Lung (tissue), 12 donors: ENCODE results near the gene CYB5D1. TPM values are rescaled to one million over a fixed set of nuclear protein-coding genes. Genes with fewer than 3 reads are reported as not detected.

Experiments
- ATAC-seq: fragments of 200-7000 bp; cut with Tn5 transposase; one replicate; pipeline ENCODE4 v1.9.1; 2020; ENCODE audit warnings: moderate number of reproducible peaks; ENCODE audit not compliant: insufficient read depth, low FRiP score
- DNase-seq, 3 donors: peaks; one replicate each; pipeline ENCODE4 v3.0.0-alpha.2; 2013 to 2017
- H3K27ac ChIP-seq, 2 donors: one replicate each; pipeline ENCODE4 v1.5.1; 2013; ENCODE audit warnings: mild to moderate bottlenecking in 2 of 2, moderate library complexity in 2 of 2, control low read depth in 1 of 2, inconsistent platforms in 1 of 2, low read depth in 1 of 2, low read length in 1 of 2
- H3K27me3 ChIP-seq, 3 donors: one replicate each; pipeline ENCODE4 v1.5.1; 2013; ENCODE audit warnings: low read length in 2 of 3; ENCODE audit not compliant: control insufficient read depth in 3 of 3, insufficient read depth in 3 of 3
- H3K36me3 ChIP-seq, 4 donors: one replicate each; pipeline ENCODE4 v1.5.1; 2013; ENCODE audit warnings: low read length in 4 of 4, mild to moderate bottlenecking in 1 of 4, moderate library complexity in 1 of 4; ENCODE audit not compliant: control insufficient read depth in 4 of 4, insufficient read depth in 4 of 4
- H3K4me1 ChIP-seq, 5 donors: one replicate each; pipeline ENCODE4 v1.5.1; 2013; ENCODE audit warnings: low read length in 5 of 5, mild to moderate bottlenecking in 2 of 5, moderate library complexity in 1 of 5; ENCODE audit not compliant: control insufficient read depth in 5 of 5, insufficient read depth in 5 of 5
- H3K4me3 ChIP-seq: one replicate; pipeline ENCODE4 v1.5.1; 2013; ENCODE audit warnings: mild to moderate bottlenecking, control low read depth, moderate library complexity
- H3K9ac ChIP-seq, 2 donors: one replicate each; pipeline ENCODE4 v1.5.1; 2013; ENCODE audit warnings: low read length in 2 of 2, control low read depth in 1 of 2; ENCODE audit not compliant: insufficient read depth in 1 of 2
- H3K9me3 ChIP-seq, 4 donors: one replicate each; pipeline ENCODE4 v1.5.1; 2013; ENCODE audit warnings: low read length in 3 of 4, mild to moderate bottlenecking in 1 of 4, moderate library complexity in 1 of 4; ENCODE audit not compliant: control insufficient read depth in 4 of 4, insufficient read depth in 3 of 4
- WGBS, 2 donors: extraction: QIAGEN DNeasy Blood & Tissue Kit; methylation state at CpG; one replicate each; pipeline ENCODE4 v1.1.7; 2013; 5-methylcytosine and 5-hydroxymethylcytosine counted together
- polyA plus RNA-seq, 2 donors: library from polyadenylated mRNA; stranded (reverse); fragments of 200-250 nt; gene quantifications; one replicate each; pipeline ENCODE4 v1.2.1, GENCODE V29; 2013
- total RNA-seq, 2 donors: library from RNA; depleted of rRNA in 1 of 2; stranded (reverse); fragments of >200 nt in 1 of 2; gene quantifications; one replicate each; pipeline ENCODE4 v1.2.1, GENCODE V29; 2014 to 2021
- TF ChIP-seq, protein P1 (sequence below): IDR thresholded peaks from 2 replicates; pipeline ENCODE4 v1.5.1; 2012; ENCODE audit warnings: mild to moderate bottlenecking; ENCODE audit errors: control extremely low read depth, extremely low read depth
- donor health status: control.
- donor health status: control.
- donor health status: Bipolar disorder and iron deficiency.
- donor health status: healthy.
- donor health status: DM: yes; HTN: yes; CAD: no.

CYB5D1 gene
- total and polyA plus RNA-seq, 4 donors = 5.5 to 21.6 (median 14.0) TPM

DNA sequence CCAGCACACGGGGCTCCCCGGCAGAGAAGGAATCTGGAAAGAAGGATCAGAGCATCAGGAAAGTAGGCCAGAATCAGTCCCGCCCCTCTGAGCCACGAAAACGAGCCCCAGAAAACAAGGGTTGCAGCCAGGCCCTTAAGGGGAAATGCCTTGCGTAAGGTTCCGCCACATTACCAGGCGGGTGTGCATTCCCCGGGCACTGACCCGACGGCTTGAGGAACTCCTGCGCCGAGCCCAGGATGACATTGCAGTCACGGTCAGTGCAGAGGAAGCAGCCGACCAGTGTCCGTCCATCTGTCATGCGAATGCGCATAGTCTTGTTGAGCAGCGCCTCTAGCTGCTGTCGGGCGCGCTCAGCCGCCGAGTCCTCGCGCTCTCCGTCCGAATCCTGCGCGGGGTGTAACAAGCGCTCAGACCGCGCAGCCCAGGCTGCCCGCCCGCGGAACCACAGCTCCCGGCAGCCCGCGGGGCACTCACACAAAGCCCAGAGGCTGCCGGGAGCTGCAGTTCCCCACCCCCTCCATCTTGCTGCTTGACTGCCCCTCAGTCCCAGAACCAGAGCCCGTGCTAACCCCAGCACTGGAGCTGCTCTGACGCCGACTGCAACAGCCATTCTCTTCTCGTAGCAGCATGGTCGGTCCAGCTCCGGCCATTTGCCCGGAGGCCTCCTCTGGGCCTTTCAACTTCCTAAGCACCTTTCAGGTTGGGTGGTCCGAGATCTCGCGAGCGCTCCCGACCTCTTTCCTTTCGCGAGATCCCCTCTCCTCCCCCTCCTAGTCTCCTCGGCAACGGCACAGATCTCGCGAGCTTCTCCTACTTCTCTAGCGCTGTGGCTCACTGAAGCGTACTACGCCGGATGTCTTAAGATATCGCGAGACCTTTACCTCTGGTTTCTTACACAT lies 741 bp upstream of the CYB5D1 start, which contains the start of gene NAA38:
NAA38 (minus strand) TSS at position 749 of the 902 bp plus-strand sequence; CDS start at position 653, 96 bp downstream.
- Histone ChIP-seq H3K27me3 (no peaks in the 10 kb centered on the region), H3K27ac (peak within 1 kb of the TSS; percentile 87 to 90), H3K9me3 (no peaks in the 10 kb centered on the region), H3K4me1 (peaks cover 3 to 34% (median 6%) of the 10 kb centered on the region in 5 donors), H3K9ac (peak within 1 kb of the TSS; percentile 71 to 97), H3K4me3 (peak within 1 kb of the TSS; percentile 50), H3K36me3 (peaks cover 0 to 19% (median 13%) of the 10 kb centered on the region in 4 donors)
- ATAC-seq (peak; percentile 90), DNase-seq (peak; percentile 98 to 100 (median 100))
- TF ChIP-seq, protein P1, sequence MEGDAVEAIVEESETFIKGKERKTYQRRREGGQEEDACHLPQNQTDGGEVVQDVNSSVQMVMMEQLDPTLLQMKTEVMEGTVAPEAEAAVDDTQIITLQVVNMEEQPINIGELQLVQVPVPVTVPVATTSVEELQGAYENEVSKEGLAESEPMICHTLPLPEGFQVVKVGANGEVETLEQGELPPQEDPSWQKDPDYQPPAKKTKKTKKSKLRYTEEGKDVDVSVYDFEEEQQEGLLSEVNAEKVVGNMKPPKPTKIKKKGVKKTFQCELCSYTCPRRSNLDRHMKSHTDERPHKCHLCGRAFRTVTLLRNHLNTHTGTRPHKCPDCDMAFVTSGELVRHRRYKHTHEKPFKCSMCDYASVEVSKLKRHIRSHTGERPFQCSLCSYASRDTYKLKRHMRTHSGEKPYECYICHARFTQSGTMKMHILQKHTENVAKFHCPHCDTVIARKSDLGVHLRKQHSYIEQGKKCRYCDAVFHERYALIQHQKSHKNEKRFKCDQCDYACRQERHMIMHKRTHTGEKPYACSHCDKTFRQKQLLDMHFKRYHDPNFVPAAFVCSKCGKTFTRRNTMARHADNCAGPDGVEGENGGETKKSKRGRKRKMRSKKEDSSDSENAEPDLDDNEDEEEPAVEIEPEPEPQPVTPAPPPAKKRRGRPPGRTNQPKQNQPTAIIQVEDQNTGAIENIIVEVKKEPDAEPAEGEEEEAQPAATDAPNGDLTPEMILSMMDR = peak; percentile 13
- WGBS, 2 donors = 0% methylated on average over 62 to 64 of the region's 64 CpGs

DNA sequence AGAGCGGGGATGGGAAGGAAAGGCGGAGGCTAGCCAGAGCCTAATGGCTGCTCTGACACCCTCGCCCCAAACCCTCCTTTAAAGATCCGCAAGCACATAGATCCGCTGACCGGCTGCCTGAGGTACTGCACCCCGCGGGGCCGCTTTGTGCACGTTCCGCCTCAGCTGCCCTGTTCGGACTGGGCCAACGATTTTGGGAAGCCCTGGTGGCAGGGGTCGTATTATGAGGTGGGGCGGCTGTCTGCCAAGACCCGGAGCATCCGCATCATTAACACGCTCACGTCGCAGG lies 663 bp downstream of the CYB5D1 start:
- peak overlapping the region; percentile 37 for H3K4me3 ChIP-seq
- H3K27me3 ChIP-seq = no peaks in the 10 kb centered on the region
- peak; percentile 47 to 51 (median 50) for DNase-seq
- ATAC-seq = no peak
- peak overlapping the region; percentile 71 to 97 for H3K9ac ChIP-seq
- WGBS, 2 donors = 37 to 44% methylated on average over 20 of the region's 20 CpGs
- H3K36me3 ChIP-seq = peaks cover 0 to 16% (median 4%) of the 10 kb centered on the region in 4 donors
- no peaks in the 10 kb centered on the region for H3K9me3 ChIP-seq
- TF ChIP-seq, protein P1 = no peak
- H3K4me1 ChIP-seq = peaks cover 5 to 38% (median 7%) of the 10 kb centered on the region in 5 donors
- H3K27ac ChIP-seq = peak overlapping the region; percentile 87 to 90

DNA sequence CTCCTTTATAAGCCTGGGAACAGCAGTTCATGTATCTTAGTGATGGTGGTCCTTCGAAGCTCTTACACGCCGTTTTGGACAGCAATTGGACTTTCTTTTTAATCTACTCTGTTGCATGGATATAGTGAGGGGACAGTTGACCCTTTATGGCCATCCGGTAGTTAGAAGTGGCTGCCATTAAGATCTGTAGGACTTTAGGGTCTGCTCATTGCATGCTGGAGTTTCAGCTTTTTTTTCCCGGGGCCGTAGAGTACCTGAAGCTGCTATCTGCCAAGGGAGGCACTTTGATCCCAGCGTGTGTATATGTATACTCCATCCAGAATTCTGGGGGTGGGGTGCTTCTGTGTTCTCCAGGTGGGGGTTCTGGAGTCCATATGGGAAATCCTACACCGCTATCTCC lies 1.2 kb downstream of the CYB5D1 start:
- Histone ChIP-seq H3K36me3 (peaks cover 0 to 16% (median 3%) of the 10 kb centered on the region in 4 donors), H3K4me1 (peaks cover 5 to 38% (median 7%) of the 10 kb centered on the region in 5 donors), H3K9me3 (no peaks in the 10 kb centered on the region), H3K27me3 (no peaks in the 10 kb centered on the region), H3K4me3 (no peak overlapping the region), H3K9ac (peak overlapping the region in 1 of 2 donors; percentile 71), H3K27ac (peak overlapping the region in 1 of 2 donors; percentile 90)
- DNase-seq (no peak), ATAC-seq (no peak)
- WGBS, 2 donors = 89 to 90% methylated on average over 8 of the region's 8 CpGs
- TF ChIP-seq, protein P1 = no peak
